ENCODE results near the gene ARHGAP42.

- TF ChIP-seq, protein P1, sequence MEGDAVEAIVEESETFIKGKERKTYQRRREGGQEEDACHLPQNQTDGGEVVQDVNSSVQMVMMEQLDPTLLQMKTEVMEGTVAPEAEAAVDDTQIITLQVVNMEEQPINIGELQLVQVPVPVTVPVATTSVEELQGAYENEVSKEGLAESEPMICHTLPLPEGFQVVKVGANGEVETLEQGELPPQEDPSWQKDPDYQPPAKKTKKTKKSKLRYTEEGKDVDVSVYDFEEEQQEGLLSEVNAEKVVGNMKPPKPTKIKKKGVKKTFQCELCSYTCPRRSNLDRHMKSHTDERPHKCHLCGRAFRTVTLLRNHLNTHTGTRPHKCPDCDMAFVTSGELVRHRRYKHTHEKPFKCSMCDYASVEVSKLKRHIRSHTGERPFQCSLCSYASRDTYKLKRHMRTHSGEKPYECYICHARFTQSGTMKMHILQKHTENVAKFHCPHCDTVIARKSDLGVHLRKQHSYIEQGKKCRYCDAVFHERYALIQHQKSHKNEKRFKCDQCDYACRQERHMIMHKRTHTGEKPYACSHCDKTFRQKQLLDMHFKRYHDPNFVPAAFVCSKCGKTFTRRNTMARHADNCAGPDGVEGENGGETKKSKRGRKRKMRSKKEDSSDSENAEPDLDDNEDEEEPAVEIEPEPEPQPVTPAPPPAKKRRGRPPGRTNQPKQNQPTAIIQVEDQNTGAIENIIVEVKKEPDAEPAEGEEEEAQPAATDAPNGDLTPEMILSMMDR (IDR thresholded peaks at IDR 0.05; ENCODE audit: insufficient read depth, low read depth, low read length): no peak
- no peak for TF ChIP-seq EZH2 (IDR thresholded peaks at IDR 0.05; ENCODE audit: insufficient read depth, low read length)
These were observed 59.4 kb downstream of the ARHGAP42 start for GRCh38 chr11:100746448-100746847.
